ENCODE results near the gene CENPV.
"Not testable (repeated sequence)": the region's sequence is repeated elsewhere in the genome, so short reads cannot be mapped to it uniquely, and the experiment has no call there.

The CENPV gene

DNA sequence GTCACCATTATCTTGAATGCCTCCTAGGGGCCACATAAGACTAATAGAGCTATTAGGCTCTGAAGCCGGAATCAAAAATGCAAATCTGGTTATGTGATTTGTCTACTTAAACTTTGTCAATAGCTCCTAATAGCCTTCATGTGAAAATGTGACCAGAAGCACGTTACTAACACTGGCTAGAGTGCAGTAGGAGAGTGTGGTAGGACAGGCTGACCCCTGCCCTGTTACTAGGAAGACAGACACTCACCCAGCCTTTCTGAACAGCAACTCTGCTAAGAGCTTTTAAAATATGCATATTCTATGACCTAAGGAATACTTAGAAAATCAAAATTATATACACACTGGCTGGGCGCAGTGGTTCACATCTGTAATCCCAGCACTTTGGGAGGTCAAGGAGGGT, 26.3 kb downstream of the CENPV start:
- H3K4me3 ChIP-seq (ENCODE audit: low read depth, low read length): no peak overlapping the region
- TF ChIP-seq, protein P1, sequence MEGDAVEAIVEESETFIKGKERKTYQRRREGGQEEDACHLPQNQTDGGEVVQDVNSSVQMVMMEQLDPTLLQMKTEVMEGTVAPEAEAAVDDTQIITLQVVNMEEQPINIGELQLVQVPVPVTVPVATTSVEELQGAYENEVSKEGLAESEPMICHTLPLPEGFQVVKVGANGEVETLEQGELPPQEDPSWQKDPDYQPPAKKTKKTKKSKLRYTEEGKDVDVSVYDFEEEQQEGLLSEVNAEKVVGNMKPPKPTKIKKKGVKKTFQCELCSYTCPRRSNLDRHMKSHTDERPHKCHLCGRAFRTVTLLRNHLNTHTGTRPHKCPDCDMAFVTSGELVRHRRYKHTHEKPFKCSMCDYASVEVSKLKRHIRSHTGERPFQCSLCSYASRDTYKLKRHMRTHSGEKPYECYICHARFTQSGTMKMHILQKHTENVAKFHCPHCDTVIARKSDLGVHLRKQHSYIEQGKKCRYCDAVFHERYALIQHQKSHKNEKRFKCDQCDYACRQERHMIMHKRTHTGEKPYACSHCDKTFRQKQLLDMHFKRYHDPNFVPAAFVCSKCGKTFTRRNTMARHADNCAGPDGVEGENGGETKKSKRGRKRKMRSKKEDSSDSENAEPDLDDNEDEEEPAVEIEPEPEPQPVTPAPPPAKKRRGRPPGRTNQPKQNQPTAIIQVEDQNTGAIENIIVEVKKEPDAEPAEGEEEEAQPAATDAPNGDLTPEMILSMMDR (IDR thresholded peaks at IDR 0.05; ENCODE audit: low read depth, low read length): no peak

DNA sequence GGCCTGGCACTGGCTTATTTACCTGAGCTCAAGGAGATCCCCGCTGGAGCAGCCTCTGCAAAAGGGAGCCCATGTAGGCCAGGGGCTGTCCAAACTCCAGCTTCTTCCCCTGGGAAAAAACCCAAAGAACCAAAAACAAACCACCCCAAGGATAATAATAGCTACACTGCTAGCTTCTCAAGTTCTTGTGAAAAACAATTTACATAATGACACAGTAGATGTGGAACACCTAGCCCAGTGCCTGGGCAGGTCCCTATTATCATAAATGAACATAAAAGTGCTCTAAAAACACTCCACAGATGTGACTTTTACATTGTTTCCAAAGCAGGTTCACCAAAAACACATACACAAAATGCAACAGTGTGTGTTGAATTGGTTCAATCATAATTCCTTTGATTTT, 27.3 kb downstream of the CENPV start:
- no peak overlapping the region for H3K4me3 ChIP-seq (ENCODE audit: low read depth, low read length)
- TF ChIP-seq, protein P1 (IDR thresholded peaks at IDR 0.05; ENCODE audit: low read depth, low read length): no peak

DNA sequence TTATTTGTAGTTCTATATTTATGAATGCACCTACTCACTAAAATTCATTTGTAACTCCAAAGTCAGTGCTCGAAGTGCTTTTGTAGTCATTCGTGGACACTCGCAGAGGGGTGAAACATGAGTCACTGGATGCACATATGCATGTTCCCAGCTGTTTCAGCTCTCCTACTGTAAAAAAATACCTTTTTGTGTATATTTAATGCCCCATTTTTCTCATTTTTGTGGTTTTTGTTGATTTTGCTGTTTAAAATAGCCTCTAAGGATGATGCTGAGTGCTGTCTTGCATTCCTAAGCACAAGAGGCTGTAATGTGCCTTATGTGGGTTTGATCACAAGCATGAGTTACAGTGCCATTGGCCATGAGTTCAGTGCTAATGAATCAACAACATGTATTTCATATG, 30.6 kb downstream of the CENPV start:
- TF ChIP-seq, protein P1 (IDR thresholded peaks at IDR 0.05; ENCODE audit: low read depth, low read length): no peak
- no peak overlapping the region for H3K4me3 ChIP-seq (ENCODE audit: low read depth, low read length)

DNA sequence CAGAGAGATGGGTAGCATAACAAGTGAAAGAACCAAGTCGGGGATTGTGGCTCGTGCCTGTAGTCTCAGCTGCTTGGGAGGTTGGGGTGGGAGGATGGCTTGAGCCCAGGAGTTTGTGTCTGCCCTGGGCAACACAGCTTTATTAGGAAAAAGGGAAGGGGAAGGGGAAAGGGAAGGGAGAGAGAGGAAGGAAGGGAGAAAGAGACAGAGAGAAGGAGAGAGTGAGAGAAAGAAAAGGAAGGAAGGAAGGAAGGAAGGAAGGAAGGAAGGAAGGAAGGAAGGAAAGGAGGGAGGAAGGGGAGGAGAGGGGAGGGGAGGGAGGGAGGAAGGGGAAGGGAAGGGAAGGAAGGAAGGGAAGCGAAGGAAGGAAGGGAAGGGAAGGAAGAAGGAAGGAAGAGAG, 33.3 kb downstream of the CENPV start:
- TF ChIP-seq, protein P1 (IDR thresholded peaks at IDR 0.05; ENCODE audit: low read depth, low read length): no peak
- no peak overlapping the region for H3K4me3 ChIP-seq (ENCODE audit: low read depth, low read length)

DNA sequence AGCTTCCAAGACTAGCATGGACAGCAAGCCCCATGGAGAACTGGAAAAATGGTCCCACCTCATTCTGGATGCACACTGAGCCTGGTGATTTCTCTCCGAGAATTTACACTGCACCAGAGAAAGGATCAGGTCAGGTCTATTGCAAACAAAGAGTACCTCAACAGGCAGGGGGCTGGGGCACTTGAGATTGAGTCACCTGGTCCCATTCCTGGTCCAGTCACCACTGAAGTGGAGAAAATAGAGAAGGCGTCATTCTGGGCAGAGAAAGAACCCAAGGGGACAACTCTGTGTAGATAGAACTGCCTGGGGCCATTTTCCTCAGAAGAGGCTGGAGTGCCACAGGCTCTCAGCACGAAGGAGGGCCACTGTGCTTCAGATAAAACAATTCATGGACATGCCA, 38.4 kb downstream of the CENPV start:
- H3K4me3 ChIP-seq (ENCODE audit: low read depth, low read length): no peak overlapping the region
- TF ChIP-seq, protein P1 (IDR thresholded peaks at IDR 0.05; ENCODE audit: low read depth, low read length): no peak

DNA sequence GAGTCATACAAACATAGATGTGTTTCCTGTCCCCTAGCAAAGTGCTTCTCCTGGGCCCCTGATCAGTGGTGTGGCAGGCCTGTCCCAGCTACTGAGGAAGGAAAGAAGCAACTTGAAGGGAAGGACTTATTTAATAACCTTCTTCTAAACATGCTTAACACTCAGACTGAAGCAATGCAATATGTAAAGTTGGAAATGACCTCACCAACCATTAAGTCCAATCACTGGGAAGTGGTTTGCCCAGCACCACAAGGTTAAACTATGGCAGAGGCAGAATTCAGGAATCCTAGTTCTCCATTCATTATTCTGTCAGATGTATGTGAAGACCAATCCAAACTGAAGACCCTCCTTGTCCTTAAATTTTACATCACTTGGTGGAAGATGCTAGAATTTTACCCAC, 39.1 kb downstream of the CENPV start:
- H3K4me3 ChIP-seq (ENCODE audit: low read depth, low read length): no peak overlapping the region
- TF ChIP-seq, protein P1 (IDR thresholded peaks at IDR 0.05; ENCODE audit: low read depth, low read length): no peak

DNA sequence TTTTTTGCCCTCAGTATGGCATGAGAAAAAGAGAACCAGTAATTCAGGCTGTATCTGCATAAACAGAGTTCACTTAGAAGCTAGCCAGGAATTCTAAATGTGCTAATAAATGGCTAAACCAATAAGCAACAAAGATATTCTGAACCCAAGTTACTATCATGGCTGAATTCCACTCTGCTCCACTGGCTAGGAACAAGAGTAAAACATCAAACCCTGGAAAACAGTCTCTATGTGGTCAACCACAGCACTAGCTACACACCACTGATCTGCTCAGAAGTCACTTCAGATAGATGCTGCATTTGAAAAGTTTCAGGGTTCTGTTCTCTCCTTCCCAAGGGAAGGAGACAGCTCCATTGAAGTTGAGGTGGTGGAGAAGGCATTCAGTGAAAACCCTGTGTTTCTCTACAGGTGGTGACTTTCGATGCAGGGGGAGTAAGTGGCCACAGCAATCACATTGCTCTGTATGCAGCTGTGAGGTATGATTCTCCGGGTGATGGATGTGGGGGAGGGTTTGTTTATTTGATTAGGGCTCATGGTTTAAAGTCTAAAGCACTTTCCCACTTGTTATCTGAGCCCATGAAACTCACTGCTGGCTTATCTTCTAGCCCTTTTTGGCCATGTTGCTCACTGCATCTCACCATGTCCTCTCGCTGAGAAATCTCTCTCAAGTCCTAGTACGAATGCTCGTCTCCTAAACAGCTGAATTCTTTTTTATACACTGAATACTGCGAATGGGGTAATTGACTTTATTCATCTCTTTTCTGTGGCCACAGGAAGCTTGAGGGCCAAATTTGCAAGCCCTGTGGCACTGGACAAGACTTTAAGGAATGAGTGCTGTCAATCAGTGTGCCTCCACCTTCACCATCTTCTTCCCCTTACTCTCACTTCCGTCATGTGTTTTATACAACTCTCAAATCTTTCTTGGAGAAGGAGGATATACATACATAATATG, 39.9 kb downstream of the CENPV start:
- H3K4me3 ChIP-seq (ENCODE audit: low read depth, low read length): no peak overlapping the region

DNA sequence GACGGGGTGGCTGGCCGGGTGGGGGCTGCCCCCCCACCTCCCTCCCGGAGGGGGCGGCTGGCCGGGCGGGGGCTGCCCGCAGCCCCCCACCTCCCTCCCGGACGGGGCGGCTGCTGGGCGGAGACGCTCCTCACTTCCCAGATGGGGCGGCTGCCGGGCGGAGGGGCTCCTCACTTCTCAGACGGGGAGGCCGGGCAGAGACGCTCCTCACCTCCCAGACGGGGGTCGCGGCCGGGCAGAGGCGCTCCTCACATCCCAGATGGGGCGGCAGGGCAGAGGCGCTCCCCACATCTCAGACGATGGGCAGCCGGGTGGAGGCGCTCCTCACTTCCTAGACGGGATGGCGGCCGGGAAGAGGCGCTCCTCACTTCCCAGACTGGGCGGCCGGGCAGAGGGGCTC, 41.2 kb downstream of the CENPV start:
- H3K4me3 ChIP-seq (ENCODE audit: low read depth, low read length): not testable (repeated sequence)

More for the DNA sequence above, 39.9 kb downstream of the CENPV start:
- TF ChIP-seq, protein P1 (IDR thresholded peaks at IDR 0.05; ENCODE audit: low read depth, low read length): no peak
